KOPT-K1 (cell line): ENCODE results near the gene MAP3K13.

Experiments
- H3K27ac ChIP-seq: fragments of 200-600 bp; sonication (generic); 2 replicates; pipeline ENCODE4 v1.5.1; 2016; ENCODE audit warnings: antibody characterized with exemption, mild to moderate bottlenecking, low read depth, low read length; ENCODE audit not compliant: poor library complexity, severe bottlenecking
- H3K36me3 ChIP-seq: fragments of 200-600 bp; sonication (generic); 2 replicates; pipeline ENCODE4 v1.5.1; 2017; ENCODE audit warnings: antibody characterized with exemption, mild to moderate bottlenecking, low read length, moderate library complexity; ENCODE audit not compliant: insufficient read depth
- H3K9me3 ChIP-seq: fragments of 200-600 bp; sonication (generic); 2 replicates; pipeline ENCODE4 v1.5.1; 2017; ENCODE audit warnings: antibody characterized with exemption, low read length, mild to moderate bottlenecking; ENCODE audit not compliant: insufficient read depth, poor library complexity, severe bottlenecking

The MAP3K13 gene

GRCh38 chr3:185521349-185522138, 158.6 kb downstream of the MAP3K13 start:
- Histone ChIP-seq H3K27ac (no peak overlapping the region), H3K9me3 (no peaks in the 10 kb centered on the region), H3K36me3 (no peaks in the 10 kb centered on the region)

DNA sequence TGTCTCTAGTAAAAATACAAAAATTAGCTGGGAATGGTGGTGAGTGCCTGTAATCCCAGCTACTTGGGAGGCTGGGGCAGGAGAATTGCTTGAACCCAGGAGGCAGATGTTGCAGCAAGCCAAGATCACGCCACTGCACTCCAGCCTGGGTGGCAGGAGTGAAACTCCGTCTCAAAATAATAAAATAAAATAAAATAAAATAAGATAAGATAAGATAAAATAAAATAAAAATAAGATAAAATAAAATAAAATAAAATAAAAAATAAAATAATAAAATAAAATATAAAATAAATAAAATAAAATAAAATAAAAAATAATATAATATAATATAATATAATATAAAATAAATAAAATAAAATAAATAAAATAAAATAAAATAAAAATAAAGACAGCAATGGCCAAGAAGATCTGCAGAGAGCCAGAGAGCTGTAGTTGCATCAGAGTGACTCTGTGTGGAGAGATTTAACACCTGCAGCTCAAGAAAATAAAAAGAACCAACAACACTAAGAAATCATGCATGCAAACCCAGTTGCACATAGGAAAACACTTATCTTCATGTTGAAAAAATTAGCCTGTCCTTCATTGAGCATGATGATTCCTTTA, 163.5 kb downstream of the MAP3K13 start:
- Histone ChIP-seq H3K27ac (no peak overlapping the region), H3K36me3 (no peaks in the 10 kb centered on the region), H3K9me3 (no peaks in the 10 kb centered on the region)

GRCh38 chr3:185527364-185527763, 164.4 kb downstream of the MAP3K13 start:
- H3K36me3 ChIP-seq = no peaks in the 10 kb centered on the region
- no peak overlapping the region for H3K27ac ChIP-seq
- no peaks in the 10 kb centered on the region for H3K9me3 ChIP-seq

- H3K9me3 ChIP-seq = no peaks in the 10 kb centered on the region
- no peaks in the 10 kb centered on the region for H3K36me3 ChIP-seq
- H3K27ac ChIP-seq = no peak overlapping the region
Observed at GRCh38 chr3:185528532-185528931, 165.6 kb downstream of the MAP3K13 start.

DNA sequence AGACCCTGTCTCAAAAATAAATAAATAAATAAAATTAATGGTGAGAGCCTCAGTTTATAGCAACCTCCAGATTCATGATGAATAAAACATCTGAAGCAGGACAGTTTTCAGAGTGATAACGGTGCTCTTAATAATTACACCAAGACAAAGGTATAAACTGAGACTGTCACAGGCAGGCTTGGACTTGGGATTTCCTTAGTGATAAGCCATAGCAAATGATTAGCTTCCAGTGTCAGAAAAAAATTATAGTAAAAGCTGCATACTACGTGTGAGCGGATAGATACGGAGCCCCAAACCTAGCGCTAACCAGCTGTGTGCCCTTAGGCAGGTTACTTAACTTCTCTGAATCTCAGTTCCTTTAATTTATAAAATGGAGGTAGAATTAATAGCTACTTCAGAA, 167.9 kb downstream of the MAP3K13 start:
- H3K9me3 ChIP-seq = no peaks in the 10 kb centered on the region
- no peak overlapping the region for H3K27ac ChIP-seq
- H3K36me3 ChIP-seq = no peaks in the 10 kb centered on the region

DNA sequence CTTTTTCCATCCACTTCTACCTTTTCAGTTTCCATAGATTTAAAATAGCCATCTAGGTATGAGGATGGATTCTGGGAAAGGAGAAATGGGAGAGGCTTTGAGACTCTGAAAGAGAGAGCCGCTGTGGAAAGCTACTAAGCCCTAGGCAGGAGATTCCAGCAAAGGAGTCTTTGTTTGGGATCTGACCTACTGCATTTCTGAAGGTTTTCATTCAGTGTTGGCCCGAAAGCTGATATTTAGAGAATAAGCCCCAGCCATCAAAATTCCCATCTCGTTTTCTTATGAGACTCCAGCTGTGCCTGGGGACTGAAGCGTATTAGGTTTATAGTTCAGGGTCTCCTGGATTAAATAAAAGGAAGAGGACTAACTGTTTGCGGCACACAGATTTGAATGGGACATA, 170.0 kb downstream of the MAP3K13 start:
- Histone ChIP-seq H3K27ac (no peak overlapping the region), H3K36me3 (no peaks in the 10 kb centered on the region), H3K9me3 (no peaks in the 10 kb centered on the region)

- Histone ChIP-seq H3K27ac (no peak overlapping the region), H3K9me3 (no peaks in the 10 kb centered on the region), H3K36me3 (no peaks in the 10 kb centered on the region)
Observed at GRCh38 chr3:185534511-185534910, 171.6 kb downstream of the MAP3K13 start.

GRCh38 chr3:185537369-185537970, 174.5 kb downstream of the MAP3K13 start:
- Histone ChIP-seq H3K36me3 (no peaks in the 10 kb centered on the region), H3K9me3 (no peaks in the 10 kb centered on the region), H3K27ac (no peak overlapping the region)
